H9 (cell line): ENCODE data around the gene PCDHA4. TPM values are rescaled to one million over a fixed set of nuclear protein-coding genes. Genes with fewer than 3 reads are reported as not detected.
"Not testable (repeated sequence)": the region's sequence is repeated elsewhere in the genome, so short reads cannot be mapped to it uniquely, and the experiment has no call there.

ENCODE experiments used
- DNase-seq: peaks from one replicate; pipeline ENCODE4 v3.0.0-alpha.2; 2017
- H2AFZ ChIP-seq: one replicate; pipeline ENCODE4 v1.6.1; 2013; ENCODE audit warnings: mild to moderate bottlenecking, low read length, control low read depth, moderate library complexity
- H2AK5ac ChIP-seq: 2 replicates; pipeline ENCODE4 v1.6.1; 2013; ENCODE audit warnings: low read length, control low read depth, mixed read lengths; ENCODE audit not compliant: insufficient read length
- H2BK120ac ChIP-seq: one replicate; pipeline ENCODE4 v1.6.1; 2013; ENCODE audit warnings: low read depth, mild to moderate bottlenecking, low read length, control low read depth, inconsistent platforms; ENCODE audit not compliant: poor library complexity, severe bottlenecking
- H2BK12ac ChIP-seq: 2 replicates; pipeline ENCODE4 v1.6.1; 2013; ENCODE audit warnings: low read length, control low read depth, mixed read lengths, low read depth; ENCODE audit not compliant: insufficient read length
- H2BK15ac ChIP-seq: 2 replicates; pipeline ENCODE4 v1.6.1; 2013; ENCODE audit warnings: low read depth, low read length, control low read depth
- H2BK20ac ChIP-seq: one replicate; pipeline ENCODE4 v1.6.1; 2013; ENCODE audit warnings: low read depth, mild to moderate bottlenecking, low read length, control low read depth, inconsistent platforms; ENCODE audit not compliant: poor library complexity, severe bottlenecking
- H2BK5ac ChIP-seq: 2 replicates; pipeline ENCODE4 v1.6.1; 2013; ENCODE audit warnings: low read length, control low read depth, mixed read lengths; ENCODE audit not compliant: insufficient read length
- H3K14ac ChIP-seq: 2 replicates; pipeline ENCODE4 v1.6.1; 2013; ENCODE audit warnings: low read length, control low read depth; ENCODE audit not compliant: insufficient read depth
- H3K18ac ChIP-seq: 2 replicates; pipeline ENCODE4 v1.6.1; 2013; ENCODE audit warnings: low read depth, mild to moderate bottlenecking, mixed read lengths, low read length, control low read depth; ENCODE audit not compliant: insufficient read length
- H3K23ac ChIP-seq: 2 replicates; pipeline ENCODE4 v1.6.1; 2013; ENCODE audit warnings: low read length, control low read depth, mixed read lengths, low read depth; ENCODE audit not compliant: insufficient read length
- H3K23me2 ChIP-seq: 2 replicates; pipeline ENCODE4 v1.6.1; 2013; ENCODE audit warnings: low read depth, mild to moderate bottlenecking, mixed read lengths, low read length, control low read depth; ENCODE audit not compliant: insufficient read length, poor library complexity, severe bottlenecking
- H3K27ac ChIP-seq: 2 replicates; pipeline ENCODE4 v1.5.1; 2013; ENCODE audit warnings: low read length, control low read depth, mixed read lengths, low read depth; ENCODE audit not compliant: insufficient read length
- H3K27me3 ChIP-seq: 2 replicates; pipeline ENCODE4 v1.6.1; 2013; ENCODE audit warnings: low read length, control low read depth, inconsistent platforms; ENCODE audit not compliant: insufficient read depth
- H3K4ac ChIP-seq: 2 replicates; pipeline ENCODE4 v1.6.1; 2013; ENCODE audit warnings: low read depth, mild to moderate bottlenecking, control low read depth, inconsistent platforms, low read length, moderate library complexity
- H3K4me1 ChIP-seq: 2 replicates; pipeline ENCODE4 v1.6.1; 2013; ENCODE audit warnings: low read length, control low read depth, inconsistent platforms; ENCODE audit not compliant: insufficient read depth
- H3K4me2 ChIP-seq: 2 replicates; pipeline ENCODE4 v1.6.1; 2013; ENCODE audit warnings: low read length, control low read depth, mixed read lengths; ENCODE audit not compliant: insufficient read length, insufficient read depth
- H3K56ac ChIP-seq: 2 replicates; pipeline ENCODE4 v1.6.1; 2013; ENCODE audit warnings: low read depth, mild to moderate bottlenecking, mixed read lengths, low read length, control low read depth; ENCODE audit not compliant: insufficient read length
- H3K79me1 ChIP-seq: 2 replicates; pipeline ENCODE4 v1.6.1; 2013; ENCODE audit warnings: low read depth, mild to moderate bottlenecking, moderate library complexity, low read length, control low read depth, inconsistent platforms; ENCODE audit not compliant: insufficient read depth, poor library complexity, severe bottlenecking
- H3K79me2 ChIP-seq: 2 replicates; pipeline ENCODE4 v1.6.1; 2013; ENCODE audit warnings: low read length, control low read depth, inconsistent platforms; ENCODE audit not compliant: insufficient read depth
- H3K9ac ChIP-seq: 2 replicates; pipeline ENCODE4 v1.6.1; 2013; ENCODE audit warnings: low read length, control low read depth, mixed read lengths; ENCODE audit not compliant: insufficient read length; ENCODE audit errors: extremely low read depth
- H3K9me3 ChIP-seq: one replicate; pipeline ENCODE4 v1.6.1; 2013; ENCODE audit warnings: low read depth, low read length, inconsistent platforms; ENCODE audit not compliant: control insufficient read depth
- H3T11ph ChIP-seq: one replicate; pipeline ENCODE4 v1.6.1; 2013; ENCODE audit warnings: mild to moderate bottlenecking, low read length, control low read depth, inconsistent platforms
- H4K20me1 ChIP-seq: one replicate; pipeline ENCODE4 v1.6.1; 2013; ENCODE audit not compliant: control insufficient read depth, insufficient read length, insufficient read depth
- H4K5ac ChIP-seq: 2 replicates; pipeline ENCODE4 v1.6.1; 2013; ENCODE audit warnings: low read depth, mild to moderate bottlenecking, mixed read lengths, low read length, control low read depth; ENCODE audit not compliant: insufficient read length
- H4K8ac ChIP-seq: replicated peaks from 2 replicates; pipeline ENCODE4 v1.6.1; 2013; ENCODE audit warnings: low read length, control low read depth, mixed read lengths, low read depth; ENCODE audit not compliant: insufficient read length
- H4K91ac ChIP-seq: 2 replicates; pipeline ENCODE4 v1.6.1; 2013; ENCODE audit warnings: low read depth, mild to moderate bottlenecking, moderate library complexity, mixed read lengths, low read length, control low read depth; ENCODE audit not compliant: insufficient read length
- H3K27ac Mint-ChIP-seq, 3 experiments: 2 replicates in 2 of 3; 3 replicates in 1 of 3; pipeline ENCODE4 v1.8.0; 2020 to 2021; ENCODE audit warnings: mixed read lengths in 3 of 3, mild to moderate bottlenecking in 1 of 3, moderate library complexity in 1 of 3
- H3K27me3 Mint-ChIP-seq: 2 replicates; pipeline ENCODE4 v1.8.0; 2021; ENCODE audit warnings: low read depth, mild to moderate bottlenecking, moderate library complexity, mixed read lengths
- H3K36me3 Mint-ChIP-seq, 3 experiments: 2 replicates in 2 of 3; 3 replicates in 1 of 3; pipeline ENCODE4 v1.8.0; 2020 to 2021; ENCODE audit warnings: low read depth in 3 of 3, mixed read lengths in 3 of 3; ENCODE audit not compliant: insufficient read depth in 1 of 3
- H3K4me1 Mint-ChIP-seq, 2 experiments: 2 replicates each; pipeline ENCODE4 v1.8.0; 2020; ENCODE audit warnings: mixed read lengths in 2 of 2
- H3K4me3 Mint-ChIP-seq, 2 experiments: 2 replicates in 1 of 2; 3 replicates in 1 of 2; pipeline ENCODE4 v1.8.0; 2020 to 2021; ENCODE audit warnings: mild to moderate bottlenecking in 2 of 2, mixed read lengths in 2 of 2, moderate library complexity in 1 of 2
- H3K9me3 Mint-ChIP-seq, 2 experiments: 2 replicates in 1 of 2; 3 replicates in 1 of 2; pipeline ENCODE4 v1.8.0; 2020; ENCODE audit warnings: mild to moderate bottlenecking in 2 of 2, mixed read lengths in 2 of 2, moderate library complexity in 1 of 2
- WGBS: extraction: QIAGEN DNeasy Blood & Tissue Kit; methylation state at CpG from one replicate; pipeline ENCODE4 v1.1.7; 2013; ENCODE audit warnings: missing lambda C conversion rate, low lambda C conversion rate, mixed read lengths; ENCODE audit not compliant: insufficient read length; ENCODE audit errors: extremely low coverage; 5-methylcytosine and 5-hydroxymethylcytosine counted together
- total RNA-seq: library from RNA; stranded (reverse); gene quantifications from 2 replicates; pipeline ENCODE4 v1.2.1, GENCODE V29; 2021
- TF ChIP-seq, protein P1 (sequence below): fragments of 200-600 bp; sonication (generic); conservative IDR thresholded peaks from 3 replicates; pipeline ENCODE4 v1.8.0; 2021; ENCODE audit warnings: antibody characterized with exemption, mild to moderate bottlenecking

The PCDHA4 gene
- total RNA-seq, 1 experiment from 2014 or later, result 3.5 TPM

- not testable (repeated sequence) for H2BK15ac ChIP-seq, H3K27ac Mint-ChIP-seq, H3K9me3 Mint-ChIP-seq, H3K79me2 ChIP-seq, H3K79me1 ChIP-seq, H4K20me1 ChIP-seq, H3K23me2 ChIP-seq, H2BK12ac ChIP-seq, H4K5ac ChIP-seq, H3K27me3 ChIP-seq, H3T11ph ChIP-seq, H3K27ac ChIP-seq, H4K91ac ChIP-seq, H2BK20ac ChIP-seq, H2AK5ac ChIP-seq, H3K23ac ChIP-seq, H3K9ac ChIP-seq, H3K4me2 ChIP-seq, H3K18ac ChIP-seq, H3K56ac ChIP-seq, H2BK5ac ChIP-seq, H3K4ac ChIP-seq, H3K27me3 Mint-ChIP-seq, H3K9me3 ChIP-seq, H3K4me1 Mint-ChIP-seq, H4K8ac ChIP-seq, H3K4me1 ChIP-seq
- H2BK120ac ChIP-seq, result peak within 1 kb of the TSS; percentile 69
- Mint-ChIP-seq H3K36me3 (peaks cover 2 to 26% (median 5%) of the 10 kb centered on the region in 3 experiments; a peak in 6 of 7 replicates), H3K4me3 (peak within 1 kb of the TSS in 1 of 2 experiments; percentile 17; a peak in 1 of 5 replicates)
- DNase-seq, result peak; percentile 34
- peak within 1 kb of the TSS; percentile 91 for H2AFZ ChIP-seq
- WGBS, result no CpG with 5 or more reads among the region's 48 CpGs
- TF ChIP-seq, protein P1, sequence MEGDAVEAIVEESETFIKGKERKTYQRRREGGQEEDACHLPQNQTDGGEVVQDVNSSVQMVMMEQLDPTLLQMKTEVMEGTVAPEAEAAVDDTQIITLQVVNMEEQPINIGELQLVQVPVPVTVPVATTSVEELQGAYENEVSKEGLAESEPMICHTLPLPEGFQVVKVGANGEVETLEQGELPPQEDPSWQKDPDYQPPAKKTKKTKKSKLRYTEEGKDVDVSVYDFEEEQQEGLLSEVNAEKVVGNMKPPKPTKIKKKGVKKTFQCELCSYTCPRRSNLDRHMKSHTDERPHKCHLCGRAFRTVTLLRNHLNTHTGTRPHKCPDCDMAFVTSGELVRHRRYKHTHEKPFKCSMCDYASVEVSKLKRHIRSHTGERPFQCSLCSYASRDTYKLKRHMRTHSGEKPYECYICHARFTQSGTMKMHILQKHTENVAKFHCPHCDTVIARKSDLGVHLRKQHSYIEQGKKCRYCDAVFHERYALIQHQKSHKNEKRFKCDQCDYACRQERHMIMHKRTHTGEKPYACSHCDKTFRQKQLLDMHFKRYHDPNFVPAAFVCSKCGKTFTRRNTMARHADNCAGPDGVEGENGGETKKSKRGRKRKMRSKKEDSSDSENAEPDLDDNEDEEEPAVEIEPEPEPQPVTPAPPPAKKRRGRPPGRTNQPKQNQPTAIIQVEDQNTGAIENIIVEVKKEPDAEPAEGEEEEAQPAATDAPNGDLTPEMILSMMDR, result peak; percentile 46; the same call in 2 of the 3 replicates
- H3K14ac ChIP-seq, result peak within 1 kb of the TSS; percentile 87; the same call in 1 of the 2 replicates
Observed at GRCh38 chr5:140848139-140849102, 41.6 kb downstream of the PCDHA4 start, which contains the start of gene PCDHA9. PCDHA9 (plus strand) TSS chr5:140848382; CDS start chr5:140848496, 114 bp downstream.

- H2BK5ac ChIP-seq, H4K5ac ChIP-seq, H3T11ph ChIP-seq, H3K4me1 ChIP-seq, H2BK12ac ChIP-seq, H3K4me2 ChIP-seq, H3K4me1 Mint-ChIP-seq, H4K8ac ChIP-seq, H2BK15ac ChIP-seq, H3K56ac ChIP-seq, H3K9me3 Mint-ChIP-seq, H3K9ac ChIP-seq, H3K9me3 ChIP-seq, H2AK5ac ChIP-seq, H2AFZ ChIP-seq, H3K23me2 ChIP-seq, H4K20me1 ChIP-seq, H4K91ac ChIP-seq, H3K14ac ChIP-seq, H2BK120ac ChIP-seq, H3K18ac ChIP-seq, H3K27ac ChIP-seq, H3K23ac ChIP-seq, H3K79me1 ChIP-seq, H3K27me3 ChIP-seq, H3K27me3 Mint-ChIP-seq, H3K79me2 ChIP-seq, H2BK20ac ChIP-seq, DNase-seq, H3K4me3 Mint-ChIP-seq, H3K27ac Mint-ChIP-seq, H3K4ac ChIP-seq: not testable (repeated sequence)
- H3K36me3 Mint-ChIP-seq, result peaks cover 2 to 26% (median 5%) of the 10 kb centered on the region in 3 experiments; a peak in 6 of 7 replicates
- no CpG with 5 or more reads among the region's 101 CpGs for WGBS
Observed at GRCh38 chr5:140849831-140850634, 43.2 kb downstream of the PCDHA4 start.
